ENCODE measurements around the gene ISOC2.
A peak's percentile ranks its signal among the peaks of the same experiment; 100 is the strongest.

ISOC2 gene

GRCh38 chr19:55503502-55504251 lies 42.2 kb upstream of the ISOC2 start:
- DNase-seq (ENCODE audit: low spot score), result peak; percentile 90
- no peaks in the 10 kb centered on the region for H3K9me3 ChIP-seq (ENCODE audit: severe bottlenecking)
- H3K27ac ChIP-seq (ENCODE audit: poor library complexity, severe bottlenecking), result no peak overlapping the region
- peak; percentile 86 for ATAC-seq (ENCODE audit: low read depth)
- peak overlapping the region; percentile 14 for H3K4me3 ChIP-seq (ENCODE audit: severe bottlenecking)
- no peaks in the 10 kb centered on the region for H3K4me1 ChIP-seq (ENCODE audit: insufficient read depth, poor library complexity, severe bottlenecking)
- no peaks in the 10 kb centered on the region for H3K27me3 ChIP-seq (ENCODE audit: insufficient read depth, poor library complexity, severe bottlenecking)
- TF ChIP-seq CTCF (IDR thresholded peaks at IDR 0.05; ENCODE audit: poor library complexity, severe bottlenecking), result peak; percentile 94
- H3K36me3 ChIP-seq (ENCODE audit: low read depth), result no peaks in the 10 kb centered on the region

- ATAC-seq (ENCODE audit: low read depth) (no peak), DNase-seq (ENCODE audit: low spot score) (no peak)
- Histone ChIP-seq H3K9me3 (ENCODE audit: severe bottlenecking) (no peaks in the 10 kb centered on the region), H3K4me3 (ENCODE audit: severe bottlenecking) (no peak overlapping the region), H3K36me3 (ENCODE audit: low read depth) (no peaks in the 10 kb centered on the region), H3K27ac (ENCODE audit: poor library complexity, severe bottlenecking) (no peak overlapping the region), H3K27me3 (ENCODE audit: insufficient read depth, poor library complexity, severe bottlenecking) (no peaks in the 10 kb centered on the region), H3K4me1 (ENCODE audit: insufficient read depth, poor library complexity, severe bottlenecking) (no peaks in the 10 kb centered on the region)
- TF ChIP-seq CTCF (IDR thresholded peaks at IDR 0.05; ENCODE audit: poor library complexity, severe bottlenecking), result no peak
Measured at GRCh38 chr19:55503157-55503501, 41.7 kb upstream of the ISOC2 start.

- H3K4me1 ChIP-seq (ENCODE audit: insufficient read depth, poor library complexity, severe bottlenecking), result no peaks in the 10 kb centered on the region
- H3K9me3 ChIP-seq (ENCODE audit: severe bottlenecking), result no peaks in the 10 kb centered on the region
- no peak for ATAC-seq (ENCODE audit: low read depth)
- H3K4me3 ChIP-seq (ENCODE audit: severe bottlenecking), result no peak overlapping the region
- no peaks in the 10 kb centered on the region for H3K27me3 ChIP-seq (ENCODE audit: insufficient read depth, poor library complexity, severe bottlenecking)
- no peak overlapping the region for H3K27ac ChIP-seq (ENCODE audit: poor library complexity, severe bottlenecking)
- no peak for DNase-seq (ENCODE audit: low spot score)
- H3K36me3 ChIP-seq (ENCODE audit: low read depth), result no peaks in the 10 kb centered on the region
- no peak for TF ChIP-seq CTCF (IDR thresholded peaks at IDR 0.05; ENCODE audit: poor library complexity, severe bottlenecking)
Measured at GRCh38 chr19:55502197-55502952, 40.9 kb upstream of the ISOC2 start.

GRCh38 chr19:55500368-55500952 lies 39.0 kb upstream of the ISOC2 start:
- H3K27me3 ChIP-seq (ENCODE audit: insufficient read depth, poor library complexity, severe bottlenecking), result no peaks in the 10 kb centered on the region
- no peak for TF ChIP-seq CTCF (IDR thresholded peaks at IDR 0.05; ENCODE audit: poor library complexity, severe bottlenecking)
- no peaks in the 10 kb centered on the region for H3K36me3 ChIP-seq (ENCODE audit: low read depth)
- no peak for ATAC-seq (ENCODE audit: low read depth)
- H3K4me3 ChIP-seq (ENCODE audit: severe bottlenecking), result no peak overlapping the region
- no peak for DNase-seq (ENCODE audit: low spot score)
- no peaks in the 10 kb centered on the region for H3K9me3 ChIP-seq (ENCODE audit: severe bottlenecking)
- no peaks in the 10 kb centered on the region for H3K4me1 ChIP-seq (ENCODE audit: insufficient read depth, poor library complexity, severe bottlenecking)
- no peak overlapping the region for H3K27ac ChIP-seq (ENCODE audit: poor library complexity, severe bottlenecking)
